ENCODE measurements around the gene KIF1A.

Gene KIF1A

DNA sequence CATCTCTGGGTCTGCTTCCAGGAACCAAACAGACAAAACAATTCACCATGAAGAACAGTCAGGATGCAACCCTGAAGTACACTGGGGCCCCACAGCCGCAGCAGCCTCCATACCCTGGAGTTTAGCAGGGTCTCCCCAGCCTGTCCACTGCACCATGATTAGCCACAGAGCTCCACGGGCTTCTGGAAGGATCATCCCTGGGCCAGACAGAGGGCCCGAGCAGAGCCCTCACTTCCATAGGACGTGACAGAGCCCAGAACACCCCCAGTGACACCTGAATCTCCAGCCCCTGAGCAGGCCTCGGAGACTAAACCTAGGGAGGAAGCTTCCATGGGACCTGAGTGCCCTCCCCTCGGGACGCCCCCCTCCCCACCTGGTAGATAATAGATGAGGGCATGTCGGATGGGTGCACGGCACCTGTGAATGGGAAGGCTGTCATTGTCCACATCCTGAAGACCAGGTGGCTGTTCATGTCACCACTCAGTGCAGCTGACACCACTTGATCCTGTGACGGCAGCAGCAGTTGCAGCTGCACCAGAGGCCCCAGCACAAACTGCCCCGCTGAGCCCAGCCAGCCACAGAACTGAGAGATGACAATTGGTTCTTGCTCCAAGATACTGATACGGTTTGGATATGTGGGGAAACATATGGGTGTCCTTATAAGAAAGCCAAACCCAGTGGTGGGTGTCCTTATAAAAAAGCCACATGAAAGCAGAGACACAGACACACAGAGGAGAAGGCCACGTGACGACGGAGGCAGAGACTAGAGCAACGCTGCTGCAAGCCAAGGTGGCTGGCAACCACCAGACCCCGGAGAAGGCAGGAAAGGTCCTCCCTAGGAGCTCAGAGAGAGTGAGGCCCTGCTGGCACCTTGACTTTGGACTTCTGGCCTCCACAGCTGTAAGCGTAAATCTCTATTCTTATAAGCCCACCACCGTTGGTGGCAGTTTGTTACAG is 23.2 kb downstream of the KIF1A start:
- H3K4me3 ChIP-seq (replicated peaks; ENCODE audit: insufficient read depth, low read length), result no peak overlapping the region
- DNase-seq (ENCODE audit: low read depth in 1 of 2, low spot score in 1 of 2), result no peak
- no peak overlapping the region for H3K27ac ChIP-seq (replicated peaks)
- TF ChIP-seq CTCF (IDR thresholded peaks at IDR 0.05; ENCODE audit: insufficient read depth, low read length), result no peak
- TF ChIP-seq POLR2AphosphoS5 (IDR thresholded peaks at IDR 0.05; ENCODE audit: low read depth), result no peak
- no peak for TF ChIP-seq GABPA (IDR thresholded peaks at IDR 0.05; ENCODE audit: low read depth)
- no peak for TF ChIP-seq SPI1 (IDR thresholded peaks at IDR 0.05; ENCODE audit: borderline replicate concordance, low read depth)
- TF ChIP-seq, protein P1, sequence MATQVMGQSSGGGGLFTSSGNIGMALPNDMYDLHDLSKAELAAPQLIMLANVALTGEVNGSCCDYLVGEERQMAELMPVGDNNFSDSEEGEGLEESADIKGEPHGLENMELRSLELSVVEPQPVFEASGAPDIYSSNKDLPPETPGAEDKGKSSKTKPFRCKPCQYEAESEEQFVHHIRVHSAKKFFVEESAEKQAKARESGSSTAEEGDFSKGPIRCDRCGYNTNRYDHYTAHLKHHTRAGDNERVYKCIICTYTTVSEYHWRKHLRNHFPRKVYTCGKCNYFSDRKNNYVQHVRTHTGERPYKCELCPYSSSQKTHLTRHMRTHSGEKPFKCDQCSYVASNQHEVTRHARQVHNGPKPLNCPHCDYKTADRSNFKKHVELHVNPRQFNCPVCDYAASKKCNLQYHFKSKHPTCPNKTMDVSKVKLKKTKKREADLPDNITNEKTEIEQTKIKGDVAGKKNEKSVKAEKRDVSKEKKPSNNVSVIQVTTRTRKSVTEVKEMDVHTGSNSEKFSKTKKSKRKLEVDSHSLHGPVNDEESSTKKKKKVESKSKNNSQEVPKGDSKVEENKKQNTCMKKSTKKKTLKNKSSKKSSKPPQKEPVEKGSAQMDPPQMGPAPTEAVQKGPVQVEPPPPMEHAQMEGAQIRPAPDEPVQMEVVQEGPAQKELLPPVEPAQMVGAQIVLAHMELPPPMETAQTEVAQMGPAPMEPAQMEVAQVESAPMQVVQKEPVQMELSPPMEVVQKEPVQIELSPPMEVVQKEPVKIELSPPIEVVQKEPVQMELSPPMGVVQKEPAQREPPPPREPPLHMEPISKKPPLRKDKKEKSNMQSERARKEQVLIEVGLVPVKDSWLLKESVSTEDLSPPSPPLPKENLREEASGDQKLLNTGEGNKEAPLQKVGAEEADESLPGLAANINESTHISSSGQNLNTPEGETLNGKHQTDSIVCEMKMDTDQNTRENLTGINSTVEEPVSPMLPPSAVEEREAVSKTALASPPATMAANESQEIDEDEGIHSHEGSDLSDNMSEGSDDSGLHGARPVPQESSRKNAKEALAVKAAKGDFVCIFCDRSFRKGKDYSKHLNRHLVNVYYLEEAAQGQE (IDR thresholded peaks at IDR 0.05; ENCODE audit: insufficient replicate concordance, low read depth), result no peak
- no peaks in the 10 kb centered on the region for H3K27me3 ChIP-seq (ENCODE audit: insufficient read depth, poor library complexity, severe bottlenecking)

- H3K27ac ChIP-seq (replicated peaks), result no peak overlapping the region
- TF ChIP-seq GABPA (IDR thresholded peaks at IDR 0.05; ENCODE audit: low read depth) (no peak), CTCF (IDR thresholded peaks at IDR 0.05; ENCODE audit: insufficient read depth, low read length) (no peak), POLR2AphosphoS5 (IDR thresholded peaks at IDR 0.05; ENCODE audit: low read depth) (no peak), SPI1 (IDR thresholded peaks at IDR 0.05; ENCODE audit: borderline replicate concordance, low read depth) (no peak)
- TF ChIP-seq, protein P1 (IDR thresholded peaks at IDR 0.05; ENCODE audit: insufficient replicate concordance, low read depth), result no peak
- DNase-seq (ENCODE audit: low read depth in 1 of 2, low spot score in 1 of 2), result no peak
- H3K4me3 ChIP-seq (replicated peaks; ENCODE audit: insufficient read depth, low read length), result no peak overlapping the region
- H3K27me3 ChIP-seq (ENCODE audit: insufficient read depth, poor library complexity, severe bottlenecking), result no peaks in the 10 kb centered on the region
These were observed 24.0 kb downstream of the KIF1A start for GRCh38 chr2:240795916-240796510.

DNA sequence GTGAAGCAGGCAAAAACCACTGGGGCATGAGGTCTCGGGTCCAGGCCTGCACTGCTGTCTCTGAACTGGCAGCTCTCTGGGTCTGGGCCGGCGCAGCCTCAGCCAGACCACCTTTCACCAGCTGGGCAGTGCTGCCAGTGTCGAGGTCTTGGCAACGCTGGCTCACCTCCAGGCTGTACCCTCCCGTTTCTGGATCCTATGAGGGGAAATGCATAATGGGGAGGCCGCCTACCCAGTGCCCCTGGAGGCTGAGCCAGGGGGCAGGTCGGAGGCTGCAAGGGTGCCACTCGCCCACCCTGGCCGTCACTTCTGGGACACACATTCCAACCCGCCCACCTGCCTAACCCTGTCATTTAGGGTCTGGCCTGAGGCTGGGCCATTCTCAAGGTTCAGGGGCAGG is 24.6 kb downstream of the KIF1A start:
- no peak overlapping the region for H3K27ac ChIP-seq (replicated peaks)
- TF ChIP-seq, protein P1 (IDR thresholded peaks at IDR 0.05; ENCODE audit: insufficient replicate concordance, low read depth), result no peak
- no peak for TF ChIP-seq POLR2AphosphoS5 (IDR thresholded peaks at IDR 0.05; ENCODE audit: low read depth)
- no peak for TF ChIP-seq CTCF (IDR thresholded peaks at IDR 0.05; ENCODE audit: insufficient read depth, low read length)
- no peak for TF ChIP-seq SPI1 (IDR thresholded peaks at IDR 0.05; ENCODE audit: borderline replicate concordance, low read depth)
- no peak for TF ChIP-seq GABPA (IDR thresholded peaks at IDR 0.05; ENCODE audit: low read depth)
- H3K4me3 ChIP-seq (replicated peaks; ENCODE audit: insufficient read depth, low read length), result no peak overlapping the region
- no peak for DNase-seq (ENCODE audit: low read depth in 1 of 2, low spot score in 1 of 2)
- no peaks in the 10 kb centered on the region for H3K27me3 ChIP-seq (ENCODE audit: insufficient read depth, poor library complexity, severe bottlenecking)

Data from HL-60 (cell line).